RCC 7860 (cell line): Measurements from ENCODE around the gene SNX10.

ENCODE experiments used
- DNase-seq: peaks from one replicate; pipeline ENCODE4 v3.0.0-alpha.2; 2015; ENCODE audit warnings: low spot score
- FAIRE-seq: peaks from 2 replicates; lab custom pipeline; 2012; peaks lifted over from hg19 to GRCh38; lab: Jason Lieb, UNC

The SNX10 gene

DNA sequence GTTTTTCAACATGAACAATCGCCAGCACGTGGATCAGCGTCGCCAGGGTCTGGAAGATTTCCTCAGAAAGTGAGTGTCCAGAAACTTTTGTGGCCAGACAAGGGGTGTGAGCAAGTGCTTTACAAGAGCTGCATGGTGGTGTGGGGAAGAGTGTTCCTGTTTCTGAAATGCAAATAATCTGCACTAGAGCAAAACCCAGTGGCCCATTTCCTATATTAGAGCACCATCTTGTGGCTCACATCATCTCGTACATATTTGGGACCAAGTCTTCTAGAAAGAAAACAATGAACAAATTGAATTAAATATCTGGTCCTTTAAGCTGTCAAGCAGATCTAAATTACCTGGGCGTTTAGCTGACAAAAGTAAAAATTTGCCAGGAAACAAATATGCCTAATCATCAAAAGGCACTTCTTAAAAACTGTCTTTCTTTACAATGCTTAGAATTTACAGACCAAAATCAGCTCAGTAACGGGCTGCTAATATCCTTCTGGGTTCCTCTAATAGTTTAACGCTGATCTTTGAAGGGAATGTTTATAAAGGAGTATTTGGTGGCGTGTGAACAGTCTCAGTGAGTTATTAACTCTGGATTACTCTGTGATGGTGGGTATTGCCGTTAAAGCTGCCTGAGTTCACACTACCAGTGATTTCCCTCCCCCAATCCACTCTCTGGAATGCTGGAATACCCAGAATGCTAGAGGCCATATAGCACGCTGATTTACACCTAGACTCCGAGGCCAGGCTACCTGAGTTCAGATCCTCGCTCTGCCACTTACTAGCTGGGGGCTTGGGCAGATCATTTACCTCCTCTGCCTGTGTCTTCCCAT, 73.6 kb downstream of the SNX10 start:
- peak; percentile 73 for FAIRE-seq

DNA sequence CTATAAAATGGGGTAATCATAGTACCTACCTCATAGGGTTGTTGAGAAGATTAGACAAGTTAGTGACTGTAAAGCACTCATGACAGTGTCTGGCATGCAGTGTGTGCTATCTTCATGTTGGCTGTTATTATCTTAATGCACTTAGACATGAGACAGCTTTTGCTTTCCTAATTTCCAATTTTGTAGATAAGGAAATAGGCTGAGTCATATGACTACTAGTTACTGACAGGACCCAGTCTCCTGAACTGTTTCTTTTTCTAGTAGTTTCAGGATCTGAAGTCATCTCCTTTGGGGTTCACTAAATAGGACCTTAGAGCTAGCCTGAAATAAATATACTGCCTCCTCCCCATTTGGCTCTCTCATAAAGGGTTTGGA, 74.2 kb downstream of the SNX10 start:
- DNase-seq: no peak
- FAIRE-seq: no peak

More for the DNA sequence above, 73.6 kb downstream of the SNX10 start:
- DNase-seq: peak; percentile 65

DNA sequence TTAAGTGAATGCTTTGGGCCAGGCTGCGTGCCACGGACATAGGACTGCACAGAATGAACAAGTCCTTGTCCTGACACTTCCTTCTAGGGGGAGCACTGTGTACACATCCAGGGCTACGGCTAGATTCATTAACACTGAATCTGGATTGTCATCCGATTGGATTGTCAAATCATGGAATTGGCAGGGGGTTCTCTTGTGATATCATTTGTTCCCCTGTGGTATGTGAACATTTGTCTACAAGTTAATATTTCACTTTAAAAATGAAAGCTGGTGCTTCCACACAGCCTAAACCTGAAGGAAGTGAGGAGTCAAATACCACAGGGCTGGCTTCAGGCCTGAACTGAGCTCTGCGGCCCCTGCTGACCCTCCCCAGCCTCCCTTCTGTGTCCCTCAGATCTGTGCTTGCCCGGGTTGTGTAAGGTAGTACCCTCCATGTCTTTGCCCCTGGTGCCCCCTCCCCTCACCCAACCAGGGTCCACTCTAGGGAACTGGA, 75.6 kb downstream of the SNX10 start:
- DNase-seq: no peak
- no peak for FAIRE-seq

DNA sequence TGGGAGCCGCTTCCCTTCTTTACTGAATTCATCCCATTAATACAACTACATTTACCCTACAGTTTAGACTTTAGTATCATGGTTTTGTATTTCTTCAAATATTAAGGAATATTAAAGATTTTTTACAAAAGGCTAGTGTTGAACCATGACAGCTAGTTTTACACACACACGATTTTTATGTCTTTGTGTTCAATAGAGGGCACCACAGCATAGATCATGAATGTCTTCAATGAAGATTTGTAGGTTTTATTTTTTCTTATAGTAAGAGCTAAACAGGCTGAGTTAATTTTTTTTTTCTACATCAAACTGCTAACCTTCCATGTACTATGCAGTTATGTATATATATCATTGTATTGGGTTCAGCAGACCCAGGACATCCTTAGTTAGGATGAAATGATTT, 76.9 kb downstream of the SNX10 start:
- DNase-seq (no peak), FAIRE-seq (peak; percentile 72)

DNA sequence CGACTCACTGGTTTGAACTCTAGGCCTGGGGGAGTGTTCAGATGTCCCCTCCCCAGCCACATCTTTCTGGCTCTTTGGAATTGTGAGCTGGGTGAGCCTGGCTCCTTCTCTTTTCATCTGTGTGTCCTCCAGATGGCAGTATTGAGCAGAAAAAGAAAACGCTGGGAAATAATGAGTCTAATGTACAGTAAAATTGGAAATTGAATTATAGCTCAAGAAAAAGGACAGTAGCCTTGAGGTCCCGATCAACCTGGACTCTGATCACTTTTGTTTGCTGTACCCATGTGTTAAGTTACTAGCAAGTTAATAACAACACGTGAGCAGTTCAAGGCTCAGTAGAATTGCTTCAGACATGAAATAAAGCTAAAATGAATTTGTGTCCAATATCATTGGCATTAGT, 77.9 kb downstream of the SNX10 start:
- FAIRE-seq: peak; percentile 82
- DNase-seq: peak; percentile 42

DNA sequence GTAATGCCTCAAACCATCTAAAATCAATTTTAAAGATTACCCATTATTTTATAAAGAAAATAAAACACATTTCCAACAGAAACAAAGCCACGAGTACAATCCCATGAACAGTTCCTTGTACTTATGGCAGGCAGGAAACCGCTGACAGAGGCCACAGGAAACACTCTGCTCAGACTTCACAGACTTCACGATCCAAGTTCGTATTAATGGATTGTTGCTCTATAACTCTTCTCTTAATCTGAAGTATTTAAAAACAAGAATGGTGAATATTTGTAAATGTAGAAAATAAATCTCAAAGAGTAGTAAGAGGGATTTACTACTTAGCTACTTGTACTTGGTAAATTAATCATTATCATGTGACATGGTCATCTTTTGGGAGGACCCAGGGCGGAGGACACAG, 78.3 kb downstream of the SNX10 start:
- DNase-seq (no peak), FAIRE-seq (peak; percentile 52)

DNA sequence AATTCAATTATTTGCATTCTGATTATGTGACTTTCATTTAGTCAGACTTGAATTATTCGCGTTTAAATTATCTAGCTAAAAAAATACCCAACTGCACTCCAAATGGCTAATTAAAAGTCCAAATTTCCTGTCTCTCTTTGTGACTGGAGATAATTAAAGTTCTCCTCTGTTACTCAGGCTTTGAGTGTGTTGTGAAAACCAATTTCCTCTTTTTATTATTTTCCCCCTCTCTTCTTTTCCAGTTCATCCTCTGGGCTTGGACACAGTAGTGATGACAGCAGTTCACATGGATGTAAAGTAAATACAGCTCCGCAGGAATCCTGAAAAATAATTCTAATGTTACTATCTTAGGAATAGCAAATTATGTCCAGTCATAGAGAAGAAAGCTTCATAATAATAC, 80.6 kb downstream of the SNX10 start:
- FAIRE-seq (no peak), DNase-seq (no peak)

DNA sequence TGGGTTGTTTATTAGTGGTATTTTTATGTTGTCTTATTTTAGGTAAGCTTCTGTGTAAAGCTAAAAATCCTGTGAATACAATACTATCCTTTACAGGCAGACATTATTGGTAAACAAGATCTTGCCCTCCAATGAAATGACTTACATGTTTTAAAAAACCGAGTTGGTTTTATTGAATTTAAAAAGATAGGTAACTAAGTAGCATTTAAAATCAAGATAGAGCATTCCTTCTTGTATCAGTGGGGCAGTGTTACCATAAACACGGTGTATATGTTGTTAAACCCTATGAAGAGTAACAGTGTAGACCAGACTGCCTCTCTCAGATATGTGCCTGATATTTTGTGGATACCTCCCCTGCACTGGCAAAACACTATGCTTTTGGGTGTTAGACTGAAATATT, 81.0 kb downstream of the SNX10 start:
- no peak for FAIRE-seq
- DNase-seq: no peak

DNA sequence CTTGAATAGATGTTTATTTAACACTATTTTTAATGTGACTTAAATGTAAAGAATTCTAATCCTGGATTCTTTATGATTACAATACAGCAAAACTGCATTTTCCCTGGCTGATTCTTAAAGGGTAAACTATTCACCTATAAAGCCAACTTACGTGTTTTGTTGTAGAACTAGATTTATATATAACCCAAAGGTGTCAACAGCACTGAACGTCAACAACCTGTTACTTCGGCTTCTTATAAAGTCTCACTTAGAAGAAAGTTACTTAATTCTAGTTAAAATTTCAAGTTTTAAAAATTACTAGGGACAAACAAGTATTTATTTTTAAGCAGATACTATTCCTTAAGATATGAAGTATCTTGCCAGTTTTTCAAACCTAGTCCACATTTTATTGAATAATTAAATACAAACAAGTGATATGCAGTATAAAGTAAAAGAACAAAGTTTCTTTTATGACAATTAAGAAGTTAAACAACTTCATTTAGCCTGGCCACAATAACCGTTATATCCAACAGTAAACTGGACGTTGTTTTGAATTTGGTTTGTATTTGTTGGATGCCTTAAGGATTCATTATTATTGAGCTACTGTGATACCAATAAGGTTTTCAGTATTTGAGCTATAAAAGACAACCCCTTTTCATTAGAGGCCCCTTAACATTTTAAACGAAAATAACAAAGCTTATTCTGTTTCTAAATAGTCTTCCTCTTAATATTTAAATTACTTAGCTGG, 83.1 kb downstream of the SNX10 start:
- FAIRE-seq: peak; percentile 7
- DNase-seq: no peak

DNA sequence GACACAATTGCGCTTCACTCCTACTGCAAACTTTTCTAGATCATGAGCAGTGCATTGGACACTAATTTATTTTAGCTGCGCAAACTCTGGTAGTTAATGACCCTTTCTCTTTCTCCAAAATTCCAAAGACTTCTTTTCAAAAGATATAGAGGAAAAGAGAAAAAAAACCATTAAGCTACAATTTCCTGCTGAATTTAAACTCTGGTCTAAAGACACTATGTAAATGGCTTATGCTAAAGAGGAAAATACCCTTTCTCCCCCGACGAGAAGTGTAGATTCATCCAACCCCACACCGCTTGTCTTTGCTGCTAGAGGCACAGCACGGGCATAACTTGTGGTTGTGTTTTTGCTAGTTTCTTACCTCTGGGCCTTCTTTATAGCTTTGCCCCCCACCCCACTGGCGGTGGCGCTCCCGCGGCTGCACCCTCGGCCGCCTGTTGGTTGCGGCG, 84.1 kb downstream of the SNX10 start:
- no peak for FAIRE-seq
- no peak for DNase-seq

DNA sequence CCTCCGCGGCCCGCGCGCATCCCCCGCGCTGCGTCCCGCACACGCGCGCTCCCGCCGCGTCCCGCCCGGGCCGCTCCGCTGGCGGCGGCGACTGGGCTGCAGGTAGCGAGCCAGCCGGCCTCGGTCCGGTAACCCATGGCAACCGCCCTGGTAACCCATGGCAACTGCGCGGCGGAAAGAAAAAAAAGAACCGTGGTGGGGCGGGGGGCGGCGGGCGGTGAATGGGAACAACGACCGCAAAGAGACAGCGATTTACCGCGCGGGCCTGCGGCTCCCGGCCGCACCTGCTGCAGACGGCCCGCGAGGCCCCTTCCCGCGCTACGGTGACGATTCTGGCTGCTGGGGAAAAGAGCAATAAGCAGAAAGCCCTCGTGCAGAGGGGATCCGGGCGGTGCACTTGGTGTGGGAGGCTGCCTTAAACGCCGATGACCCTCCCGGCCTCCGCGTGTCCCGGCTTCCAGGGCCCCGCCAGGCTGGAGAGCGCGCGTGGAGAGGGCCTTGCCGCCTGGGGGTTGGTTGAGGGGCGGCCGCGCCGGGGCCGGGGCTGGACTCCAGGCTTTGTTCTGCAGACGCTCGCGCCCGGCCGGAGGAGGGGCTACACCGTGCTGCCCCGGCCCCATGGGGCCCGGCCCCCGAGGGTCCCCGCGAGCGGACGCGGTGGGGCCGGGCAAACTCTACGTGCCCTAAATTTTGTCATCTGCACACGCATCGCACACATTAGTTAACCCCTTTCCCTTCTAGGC, 84.7 kb downstream of the SNX10 start:
- FAIRE-seq (no peak), DNase-seq (no peak)

DNA sequence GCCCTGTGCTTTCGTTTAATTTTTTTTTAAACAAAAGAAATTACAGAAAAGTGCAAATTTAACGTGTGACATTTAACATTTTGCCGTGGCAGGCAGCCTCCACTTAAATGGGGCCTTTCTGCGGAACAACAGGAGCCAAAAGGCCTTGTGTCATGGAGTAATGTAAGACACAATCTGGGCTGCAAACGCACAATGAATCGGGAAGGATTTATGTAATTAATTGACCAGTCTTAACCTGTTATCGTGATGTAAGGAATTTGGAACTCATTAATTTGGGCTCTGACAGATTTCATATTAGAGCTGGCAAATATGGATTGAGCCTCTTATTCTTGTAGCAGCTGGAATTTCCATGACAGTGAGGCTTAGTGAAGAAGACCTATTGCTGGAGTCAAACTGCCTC, 86.4 kb downstream of the SNX10 start:
- FAIRE-seq (no peak), DNase-seq (no peak)

DNA sequence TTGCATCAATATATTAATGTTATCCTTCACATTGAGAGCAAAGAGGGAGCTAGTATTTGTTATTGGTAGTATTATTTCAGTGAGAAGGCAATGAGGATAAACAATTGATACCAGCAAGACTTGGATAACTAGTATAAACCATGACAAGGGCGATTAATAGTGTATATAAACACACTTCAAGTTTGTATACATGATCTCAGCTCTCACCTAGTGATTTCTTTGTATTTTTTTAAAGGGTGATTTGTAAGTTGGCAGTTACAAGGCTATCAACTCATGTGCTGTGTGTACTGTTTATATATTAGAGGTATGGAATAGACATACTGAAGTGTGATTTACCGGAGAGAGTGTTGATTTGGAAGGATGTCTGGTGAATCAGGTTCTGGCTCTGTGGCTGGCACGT, 88.0 kb downstream of the SNX10 start:
- DNase-seq: no peak
- no peak for FAIRE-seq

DNA sequence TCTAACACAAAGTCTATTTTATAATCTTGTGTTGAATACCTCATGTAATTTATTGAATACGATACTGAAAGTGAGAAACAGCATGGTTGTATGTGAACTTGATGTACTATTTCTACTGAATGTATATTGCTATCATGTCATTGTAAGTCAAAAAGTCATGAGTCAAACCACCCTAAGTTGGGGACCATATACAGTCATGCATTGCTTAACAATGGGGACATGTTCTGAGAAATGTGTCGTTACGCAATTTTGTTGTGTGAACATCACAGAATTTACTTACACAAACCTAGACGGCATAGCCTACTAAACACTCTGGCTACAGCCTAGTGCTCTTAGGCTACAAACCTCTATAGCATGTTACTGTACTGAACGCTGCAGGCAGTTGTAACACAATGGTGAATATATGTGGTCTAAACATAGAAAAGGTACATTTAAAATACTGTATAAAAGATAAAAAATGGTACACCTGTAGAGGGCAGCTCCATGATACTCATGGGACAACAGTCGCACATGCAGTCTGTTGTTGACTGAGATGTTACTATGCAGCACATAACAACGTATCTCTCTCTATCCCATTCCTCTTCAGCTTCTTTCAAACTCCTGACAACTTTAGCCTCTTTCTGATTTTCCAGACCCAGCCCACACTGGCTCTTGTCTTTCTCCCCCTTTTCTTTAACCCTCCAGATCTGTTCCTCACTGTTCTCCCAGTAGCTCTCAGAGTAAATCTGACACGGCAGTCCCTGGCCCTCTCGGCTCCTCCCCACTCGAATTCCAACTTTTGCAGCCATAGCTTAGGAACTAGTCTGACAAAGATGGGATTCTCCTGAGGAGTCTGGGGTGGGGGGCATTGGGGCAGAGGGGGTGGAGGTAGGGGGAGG, 90.1 kb downstream of the SNX10 start:
- DNase-seq (no peak), FAIRE-seq (no peak)

DNA sequence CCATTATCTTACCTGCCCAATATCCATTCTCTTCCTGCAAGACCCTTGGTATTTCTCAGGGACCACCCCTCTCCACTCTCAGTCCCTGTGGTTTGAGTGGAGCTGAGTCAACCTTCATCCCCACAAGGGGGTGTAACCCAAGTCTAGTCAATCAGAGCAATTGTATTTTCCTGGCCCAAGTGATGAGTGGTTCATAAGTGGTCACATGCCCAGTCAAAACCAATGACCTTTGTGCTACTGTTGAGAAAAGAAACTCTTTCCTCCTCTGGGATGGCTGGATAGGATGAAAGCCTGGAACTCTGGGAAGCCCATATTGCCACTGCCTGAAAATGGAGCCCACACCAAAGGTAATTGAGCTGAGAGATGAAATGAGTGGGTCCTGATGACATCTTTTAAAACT, 93.6 kb downstream of the SNX10 start:
- no peak for DNase-seq

DNA sequence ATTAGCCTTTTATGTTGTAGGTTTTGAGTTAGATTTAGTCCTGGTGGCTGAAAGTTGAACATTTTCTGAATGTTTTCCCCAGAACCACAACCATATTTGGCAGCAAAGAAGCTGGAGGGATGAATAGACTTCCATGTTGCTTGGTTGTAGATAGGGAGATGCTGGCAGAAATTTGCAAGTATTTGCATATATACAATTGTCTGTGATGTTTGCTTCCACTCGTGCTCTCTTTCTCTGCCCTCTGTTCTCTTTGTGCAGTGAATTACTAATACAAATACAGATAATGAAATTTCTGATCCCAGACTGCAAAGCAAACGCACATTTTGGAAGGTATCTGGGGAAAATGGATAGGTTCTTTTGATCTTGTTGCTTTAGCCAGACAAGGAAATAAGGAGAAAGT, 96.1 kb downstream of the SNX10 start:
- no peak for DNase-seq
- FAIRE-seq: no peak

More for the DNA sequence above, 93.6 kb downstream of the SNX10 start:
- FAIRE-seq: no peak

DNA sequence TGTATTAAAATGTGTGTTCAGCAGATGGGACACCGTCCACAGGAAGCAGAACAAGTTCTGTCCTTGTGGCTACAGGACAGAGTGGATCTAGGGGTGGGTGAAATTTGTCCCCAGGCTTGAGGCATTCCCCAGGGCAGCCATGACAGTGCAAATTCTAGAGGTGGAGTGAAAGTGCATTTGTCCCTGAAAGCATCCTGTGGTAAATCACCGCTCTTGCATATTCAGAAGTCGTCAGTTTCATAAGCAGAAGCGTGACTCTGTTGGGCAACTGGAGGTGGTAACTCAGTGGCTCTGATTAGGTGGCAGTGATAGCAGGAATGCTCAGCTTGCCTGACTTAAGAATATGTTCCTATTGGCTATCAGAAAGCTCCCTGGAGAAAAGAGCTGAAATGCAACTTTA, 96.6 kb downstream of the SNX10 start:
- DNase-seq: no peak
- no peak for FAIRE-seq

DNA sequence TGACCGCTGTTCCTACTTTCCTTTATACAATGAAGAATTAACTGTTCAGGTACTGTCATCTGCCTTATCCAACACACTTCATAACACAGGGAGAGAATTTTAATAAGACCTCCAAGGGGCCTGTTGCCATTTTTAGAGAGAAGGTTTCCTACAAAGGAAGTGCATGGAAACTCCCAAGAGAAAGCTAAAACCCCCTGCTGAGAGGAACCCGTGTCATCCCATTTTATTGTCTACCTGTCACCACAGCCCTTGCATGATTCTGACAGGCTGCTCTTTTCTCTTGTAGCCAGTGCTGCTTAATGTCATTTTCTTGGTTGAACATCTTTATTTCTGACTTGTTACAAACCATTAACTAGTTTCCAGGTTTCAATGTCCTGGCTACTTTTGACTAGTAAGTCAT, 98.4 kb downstream of the SNX10 start:
- peak; percentile 54 for FAIRE-seq
- peak; percentile 29 for DNase-seq

DNA sequence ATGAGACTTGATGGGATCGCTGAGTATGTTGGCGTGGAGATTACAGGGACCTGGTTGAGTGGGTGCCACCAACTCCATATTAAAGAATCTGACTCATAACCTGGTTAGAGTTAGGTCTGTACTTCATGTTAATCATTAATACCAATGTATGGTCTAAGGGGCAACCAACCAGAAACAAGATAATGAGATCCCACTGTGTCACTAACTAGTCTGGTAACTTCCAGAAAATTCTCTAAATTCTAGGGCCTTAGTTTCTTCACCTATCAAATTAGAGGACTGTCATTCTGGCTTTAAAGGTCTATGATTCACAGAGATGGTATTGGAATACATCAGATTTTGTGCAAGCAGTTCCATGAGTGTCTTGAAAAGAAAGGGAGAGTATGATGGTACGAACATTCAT, 102.2 kb downstream of the SNX10 start:
- FAIRE-seq: peak; percentile 100
- peak; percentile 100 for DNase-seq

DNA sequence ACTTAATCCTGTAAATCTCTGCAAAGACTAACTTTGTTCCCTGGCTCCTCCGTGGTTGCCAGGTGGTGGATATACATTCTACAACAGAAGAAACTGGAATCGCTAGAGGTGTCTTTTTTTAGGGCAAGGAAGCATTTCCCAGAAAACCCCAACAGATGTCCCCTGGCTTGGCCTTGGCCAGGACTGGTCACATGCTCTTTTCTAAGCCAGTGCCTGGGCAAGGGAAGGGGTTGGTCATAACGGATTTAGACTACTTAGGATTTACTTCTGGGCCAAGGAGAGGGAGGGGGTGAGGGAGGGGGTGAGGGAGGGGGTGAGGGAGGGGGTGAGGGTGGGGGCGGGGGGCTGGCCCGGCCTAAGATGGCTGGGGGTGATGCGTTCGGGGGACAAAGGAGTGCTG, 105.7 kb downstream of the SNX10 start:
- DNase-seq: peak; percentile 58
- FAIRE-seq: peak; percentile 53
